GM23338 (cell line): Measurements from ENCODE around the gene IL19. TPM values are rescaled to one million over a fixed set of nuclear protein-coding genes. Genes with fewer than 3 reads are reported as not detected.

ENCODE experiments used
- ATAC-seq: fragments of 200-7000 bp; cut with Tn5 transposase; 3 replicates; pipeline ENCODE4 v1.9.1; 2020
- DNase-seq: peaks from one replicate; pipeline ENCODE4 v3.0.0-alpha.2; 2015; ENCODE audit warnings: low spot score
- H2AFZ ChIP-seq: fragments of 200-600 bp; sonication (generic); 2 replicates; pipeline ENCODE4 v1.8.0; 2016; ENCODE audit warnings: antibody characterized with exemption, mild to moderate bottlenecking, moderate library complexity
- H3F3A ChIP-seq: fragments of 200-600 bp; sonication (generic); replicated peaks from 2 replicates; pipeline ENCODE4 v1.8.0; 2017; ENCODE audit warnings: antibody characterized with exemption, mixed run types, low read depth
- H3K27ac ChIP-seq: fragments of 200-600 bp; sonication (generic); 2 replicates; pipeline ENCODE4 v1.6.1; 2016; ENCODE audit warnings: low read depth
- H3K27me3 ChIP-seq: fragments of 200-600 bp; sonication (generic); 2 replicates; pipeline ENCODE4 v1.8.0; 2016; ENCODE audit warnings: mild to moderate bottlenecking, mixed run types, moderate library complexity; ENCODE audit not compliant: insufficient read depth
- H3K36me3 ChIP-seq: fragments of 200-600 bp; sonication (generic); 2 replicates; pipeline ENCODE4 v1.8.0; 2016; ENCODE audit warnings: mild to moderate bottlenecking; ENCODE audit not compliant: insufficient read depth
- H3K4me1 ChIP-seq: fragments of 200-600 bp; sonication (generic); 2 replicates; pipeline ENCODE4 v1.8.0; 2016; ENCODE audit warnings: mild to moderate bottlenecking, moderate library complexity; ENCODE audit not compliant: insufficient read depth
- H3K4me2 ChIP-seq: fragments of 200-600 bp; sonication (generic); 2 replicates; pipeline ENCODE4 v1.7.1; 2017; ENCODE audit warnings: mixed run types
- H3K4me3 ChIP-seq: fragments of 200-600 bp; sonication (generic); 2 replicates; pipeline ENCODE4 v1.6.1; 2016; ENCODE audit warnings: mixed run types
- H3K79me2 ChIP-seq: fragments of 200-600 bp; sonication (generic); replicated peaks from 2 replicates; pipeline ENCODE4 v1.8.0; 2017; ENCODE audit warnings: mild to moderate bottlenecking; ENCODE audit not compliant: insufficient read depth
- H3K9me2 ChIP-seq: fragments of 200-600 bp; sonication (generic); 2 replicates; pipeline ENCODE4 v1.8.0; 2017; ENCODE audit not compliant: insufficient read depth
- H4K20me1 ChIP-seq: fragments of 200-600 bp; sonication (generic); replicated peaks from 2 replicates; pipeline ENCODE4 v1.8.0; 2017; ENCODE audit warnings: mild to moderate bottlenecking; ENCODE audit not compliant: insufficient read depth
- H3K27ac Mint-ChIP-seq: 2 replicates; pipeline ENCODE4 v1.8.0; 2020; ENCODE audit warnings: inconsistent platforms, mild to moderate bottlenecking, moderate library complexity, mixed read lengths
- H3K27me3 Mint-ChIP-seq: 3 replicates; pipeline ENCODE4 v1.8.0; 2022; ENCODE audit warnings: low read depth, mild to moderate bottlenecking, moderate library complexity, mixed read lengths, inconsistent platforms; ENCODE audit not compliant: insufficient read depth, poor library complexity
- H3K36me3 Mint-ChIP-seq: 3 replicates; pipeline ENCODE4 v1.8.0; 2021; ENCODE audit warnings: low read depth, mild to moderate bottlenecking, inconsistent platforms, moderate library complexity, mixed read lengths
- H3K4me1 Mint-ChIP-seq: 3 replicates; pipeline ENCODE4 v1.8.0; 2020; ENCODE audit warnings: mild to moderate bottlenecking, inconsistent platforms, mixed read lengths
- H3K4me3 Mint-ChIP-seq: 3 replicates; pipeline ENCODE4 v1.8.0; 2021; ENCODE audit warnings: moderate library complexity, mild to moderate bottlenecking, inconsistent platforms, mixed read lengths
- H3K9me3 Mint-ChIP-seq: 3 replicates; pipeline ENCODE4 v1.8.0; 2020; ENCODE audit warnings: moderate library complexity, mild to moderate bottlenecking, inconsistent platforms, mixed read lengths
- CREB1 ChIP-seq: fragments of 250-450 bp; sonication (Bioruptor Pico); IDR thresholded peaks from 2 replicates; pipeline ENCODE4 v1.5.0; 2020; ENCODE audit warnings: low read depth, mild to moderate bottlenecking, moderate library complexity
- CTCF ChIP-seq, 2 experiments: fragments of 200-600 bp in 1 of 2; sonication (generic) in 1 of 2; conservative IDR thresholded peaks; 2 replicates each; pipeline versions ENCODE4 v1.5.1 to v1.6.1; 2016 to 2017; ENCODE audit warnings: antibody characterized with exemption in 2 of 2, low read depth in 2 of 2, mild to moderate bottlenecking in 2 of 2, moderate library complexity in 1 of 2
- JUNB ChIP-seq: IDR thresholded peaks from one replicate; pipeline ENCODE4 v1.6.1; 2016; ENCODE audit warnings: antibody characterized with exemption; ENCODE audit not compliant: unreplicated experiment
- NANOG ChIP-seq: IDR thresholded peaks from 2 replicates; pipeline ENCODE4 v1.6.1; 2016; ENCODE audit warnings: antibody characterized with exemption, borderline replicate concordance
- POLR2AphosphoS5 ChIP-seq: IDR thresholded peaks from 2 replicates; pipeline ENCODE4 v1.6.1; 2016; ENCODE audit warnings: antibody characterized with exemption, low read depth
- ZNF114 ChIP-seq: fragments of 250-450 bp; sonication (Bioruptor Pico); IDR thresholded peaks from 2 replicates; pipeline ENCODE4 v1.5.0; 2020; ENCODE audit warnings: mild to moderate bottlenecking, moderate library complexity
- ZNF331 ChIP-seq: fragments of 250-450 bp; sonication (Bioruptor Pico); IDR thresholded peaks from 2 replicates; pipeline ENCODE4 v1.5.0; 2020; ENCODE audit warnings: low read depth, mild to moderate bottlenecking, moderate library complexity
- polyA plus RNA-seq: library from polyadenylated mRNA; unstranded; fragments of >200 nt; fragmentation: Nextera tagmentation; extraction: Ambion mirVana; gene quantifications from 2 replicates; pipeline ENCODE4 v1.2.1, GENCODE V29; 2016
- total RNA-seq: library from RNA; depleted of rRNA; stranded (reverse); fragments of >200 nt; shearing (Covaris generic); gene quantifications from 2 replicates; pipeline ENCODE4 v1.2.3, GENCODE V29; 2014
- TF ChIP-seq, protein P1 (sequence below): fragments of 250-450 bp; sonication (Bioruptor Pico); IDR thresholded peaks from 2 replicates; pipeline ENCODE4 v1.5.0; 2020; ENCODE audit warnings: mild to moderate bottlenecking, moderate library complexity
- TF ChIP-seq, protein P2 (sequence below): IDR thresholded peaks from 2 replicates; pipeline ENCODE4 v1.6.1; 2016; ENCODE audit warnings: antibody characterized with exemption
- TF ChIP-seq, protein P3 (sequence below): IDR thresholded peaks from one replicate; pipeline ENCODE4 v1.6.1; 2018; ENCODE audit warnings: antibody characterized with exemption; ENCODE audit not compliant: unreplicated experiment

Gene IL19
- total and polyA plus RNA-seq, 2 experiments from 2014 or later: not detected

GRCh38 chr1:206800411-206800810, 29.8 kb downstream of the IL19 start:
- Histone ChIP-seq H3K4me1 (no peaks in the 10 kb centered on the region), H3K27me3 (no peaks in the 10 kb centered on the region), H3K4me3 (no peak overlapping the region), H3K9me2 (no peaks in the 10 kb centered on the region), H2AFZ (no peak overlapping the region), H3K36me3 (no peaks in the 10 kb centered on the region), H3K27ac (no peak overlapping the region), H3K4me2 (no peak overlapping the region), H4K20me1 (no peaks in the 10 kb centered on the region; the same call in 1 of the 2 replicates), H3K79me2 (no peaks in the 10 kb centered on the region), H3F3A (no peaks in the 10 kb centered on the region)
- peaks cover 5% of the 10 kb centered on the region for H3K27me3 Mint-ChIP-seq
- no peak for DNase-seq
- TF ChIP-seq JUNB: no peak
- H3K4me1 Mint-ChIP-seq: no peaks in the 10 kb centered on the region
- no peaks in the 10 kb centered on the region for H3K9me3 Mint-ChIP-seq
- H3K27ac Mint-ChIP-seq: no peak overlapping the region
- ATAC-seq: no peak
- H3K36me3 Mint-ChIP-seq: no peaks in the 10 kb centered on the region
- H3K4me3 Mint-ChIP-seq: no peak overlapping the region

DNA sequence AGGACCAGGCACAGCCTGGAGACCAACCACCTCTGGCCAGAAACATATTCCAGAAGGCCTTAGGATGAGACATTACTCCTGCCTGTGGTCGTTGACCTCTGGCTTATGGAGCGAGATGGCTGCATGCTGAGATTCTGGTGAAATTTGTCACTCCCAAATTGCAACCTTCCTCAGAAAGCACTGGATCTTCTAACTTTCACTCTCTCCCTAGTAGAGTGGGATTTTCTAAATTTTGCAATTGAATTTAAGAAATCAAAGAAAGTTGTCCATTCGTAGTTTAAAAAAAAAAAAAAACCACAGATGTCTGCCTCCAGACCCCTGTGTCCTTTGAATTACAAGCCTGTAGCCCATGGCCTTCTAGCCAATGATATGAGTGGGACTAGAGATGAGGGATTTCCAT, 30.3 kb downstream of the IL19 start:
- no peak overlapping the region for H3K4me3 Mint-ChIP-seq
- no peaks in the 10 kb centered on the region for H3K4me1 ChIP-seq
- no peak for ATAC-seq
- H3K27me3 Mint-ChIP-seq: peaks cover 5% of the 10 kb centered on the region
- no peaks in the 10 kb centered on the region for H3K9me2 ChIP-seq
- no peak overlapping the region for H3K4me3 ChIP-seq
- no peak for DNase-seq
- no peak overlapping the region for H2AFZ ChIP-seq
- no peak overlapping the region for H3K27ac ChIP-seq
- no peaks in the 10 kb centered on the region for H3K27me3 ChIP-seq
- no peaks in the 10 kb centered on the region for H3K4me1 Mint-ChIP-seq
- no peaks in the 10 kb centered on the region for H3K36me3 Mint-ChIP-seq
- H3K36me3 ChIP-seq: no peaks in the 10 kb centered on the region
- H3K27ac Mint-ChIP-seq: no peak overlapping the region
- H4K20me1 ChIP-seq: no peaks in the 10 kb centered on the region; the same call in 1 of the 2 replicates
- H3K9me3 Mint-ChIP-seq: no peaks in the 10 kb centered on the region
- H3F3A ChIP-seq: no peaks in the 10 kb centered on the region
- no peak overlapping the region for H3K4me2 ChIP-seq
- no peaks in the 10 kb centered on the region for H3K79me2 ChIP-seq
- TF ChIP-seq, protein P1, sequence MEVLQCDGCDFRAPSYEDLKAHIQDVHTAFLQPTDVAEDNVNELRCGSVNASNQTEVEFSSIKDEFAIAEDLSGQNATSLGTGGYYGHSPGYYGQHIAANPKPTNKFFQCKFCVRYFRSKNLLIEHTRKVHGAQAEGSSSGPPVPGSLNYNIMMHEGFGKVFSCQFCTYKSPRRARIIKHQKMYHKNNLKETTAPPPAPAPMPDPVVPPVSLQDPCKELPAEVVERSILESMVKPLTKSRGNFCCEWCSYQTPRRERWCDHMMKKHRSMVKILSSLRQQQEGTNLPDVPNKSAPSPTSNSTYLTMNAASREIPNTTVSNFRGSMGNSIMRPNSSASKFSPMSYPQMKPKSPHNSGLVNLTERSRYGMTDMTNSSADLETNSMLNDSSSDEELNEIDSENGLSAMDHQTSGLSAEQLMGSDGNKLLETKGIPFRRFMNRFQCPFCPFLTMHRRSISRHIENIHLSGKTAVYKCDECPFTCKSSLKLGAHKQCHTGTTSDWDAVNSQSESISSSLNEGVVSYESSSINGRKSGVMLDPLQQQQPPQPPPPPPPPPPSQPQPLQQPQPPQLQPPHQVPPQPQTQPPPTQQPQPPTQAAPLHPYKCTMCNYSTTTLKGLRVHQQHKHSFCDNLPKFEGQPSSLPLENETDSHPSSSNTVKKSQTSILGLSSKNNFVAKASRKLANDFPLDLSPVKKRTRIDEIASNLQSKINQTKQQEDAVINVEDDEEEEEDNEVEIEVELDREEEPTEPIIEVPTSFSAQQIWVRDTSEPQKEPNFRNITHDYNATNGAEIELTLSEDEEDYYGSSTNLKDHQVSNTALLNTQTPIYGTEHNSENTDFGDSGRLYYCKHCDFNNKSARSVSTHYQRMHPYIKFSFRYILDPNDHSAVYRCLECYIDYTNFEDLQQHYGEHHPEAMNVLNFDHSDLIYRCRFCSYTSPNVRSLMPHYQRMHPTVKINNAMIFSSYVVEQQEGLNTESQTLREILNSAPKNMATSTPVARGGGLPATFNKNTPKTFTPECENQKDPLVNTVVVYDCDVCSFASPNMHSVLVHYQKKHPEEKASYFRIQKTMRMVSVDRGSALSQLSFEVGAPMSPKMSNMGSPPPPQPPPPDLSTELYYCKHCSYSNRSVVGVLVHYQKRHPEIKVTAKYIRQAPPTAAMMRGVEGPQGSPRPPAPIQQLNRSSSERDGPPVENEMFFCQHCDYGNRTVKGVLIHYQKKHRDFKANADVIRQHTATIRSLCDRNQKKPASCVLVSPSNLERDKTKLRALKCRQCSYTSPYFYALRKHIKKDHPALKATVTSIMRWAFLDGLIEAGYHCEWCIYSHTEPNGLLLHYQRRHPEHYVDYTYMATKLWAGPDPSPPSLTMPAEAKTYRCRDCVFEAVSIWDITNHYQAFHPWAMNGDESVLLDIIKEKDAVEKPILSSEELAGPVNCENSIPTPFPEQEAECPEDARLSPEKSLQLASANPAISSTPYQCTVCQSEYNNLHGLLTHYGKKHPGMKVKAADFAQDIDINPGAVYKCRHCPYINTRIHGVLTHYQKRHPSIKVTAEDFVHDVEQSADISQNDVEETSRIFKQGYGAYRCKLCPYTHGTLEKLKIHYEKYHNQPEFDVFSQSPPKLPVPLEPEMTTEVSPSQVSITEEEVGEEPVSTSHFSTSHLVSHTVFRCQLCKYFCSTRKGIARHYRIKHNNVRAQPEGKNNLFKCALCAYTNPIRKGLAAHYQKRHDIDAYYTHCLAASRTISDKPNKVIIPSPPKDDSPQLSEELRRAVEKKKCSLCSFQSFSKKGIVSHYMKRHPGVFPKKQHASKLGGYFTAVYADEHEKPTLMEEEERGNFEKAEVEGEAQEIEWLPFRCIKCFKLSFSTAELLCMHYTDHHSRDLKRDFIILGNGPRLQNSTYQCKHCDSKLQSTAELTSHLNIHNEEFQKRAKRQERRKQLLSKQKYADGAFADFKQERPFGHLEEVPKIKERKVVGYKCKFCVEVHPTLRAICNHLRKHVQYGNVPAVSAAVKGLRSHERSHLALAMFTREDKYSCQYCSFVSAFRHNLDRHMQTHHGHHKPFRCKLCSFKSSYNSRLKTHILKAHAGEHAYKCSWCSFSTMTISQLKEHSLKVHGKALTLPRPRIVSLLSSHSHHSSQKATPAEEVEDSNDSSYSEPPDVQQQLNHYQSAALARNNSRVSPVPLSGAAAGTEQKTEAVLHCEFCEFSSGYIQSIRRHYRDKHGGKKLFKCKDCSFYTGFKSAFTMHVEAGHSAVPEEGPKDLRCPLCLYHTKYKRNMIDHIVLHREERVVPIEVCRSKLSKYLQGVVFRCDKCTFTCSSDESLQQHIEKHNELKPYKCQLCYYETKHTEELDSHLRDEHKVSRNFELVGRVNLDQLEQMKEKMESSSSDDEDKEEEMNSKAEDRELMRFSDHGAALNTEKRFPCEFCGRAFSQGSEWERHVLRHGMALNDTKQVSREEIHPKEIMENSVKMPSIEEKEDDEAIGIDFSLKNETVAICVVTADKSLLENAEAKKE (CRISPR knock-in tag): no peak
- TF ChIP-seq POLR2AphosphoS5 (no peak), CREB1 (CRISPR knock-in tag) (no peak), ZNF331 (CRISPR knock-in tag) (no peak), CTCF (conservative IDR thresholded peaks at IDR 0.05; ENCODE audit: low read depth in 2 of 2) (no peak), NANOG (no peak), ZNF114 (CRISPR knock-in tag) (no peak), JUNB (no peak)
- TF ChIP-seq, protein P2, sequence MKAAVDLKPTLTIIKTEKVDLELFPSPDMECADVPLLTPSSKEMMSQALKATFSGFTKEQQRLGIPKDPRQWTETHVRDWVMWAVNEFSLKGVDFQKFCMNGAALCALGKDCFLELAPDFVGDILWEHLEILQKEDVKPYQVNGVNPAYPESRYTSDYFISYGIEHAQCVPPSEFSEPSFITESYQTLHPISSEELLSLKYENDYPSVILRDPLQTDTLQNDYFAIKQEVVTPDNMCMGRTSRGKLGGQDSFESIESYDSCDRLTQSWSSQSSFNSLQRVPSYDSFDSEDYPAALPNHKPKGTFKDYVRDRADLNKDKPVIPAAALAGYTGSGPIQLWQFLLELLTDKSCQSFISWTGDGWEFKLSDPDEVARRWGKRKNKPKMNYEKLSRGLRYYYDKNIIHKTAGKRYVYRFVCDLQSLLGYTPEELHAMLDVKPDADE: no peak
- TF ChIP-seq, protein P3, sequence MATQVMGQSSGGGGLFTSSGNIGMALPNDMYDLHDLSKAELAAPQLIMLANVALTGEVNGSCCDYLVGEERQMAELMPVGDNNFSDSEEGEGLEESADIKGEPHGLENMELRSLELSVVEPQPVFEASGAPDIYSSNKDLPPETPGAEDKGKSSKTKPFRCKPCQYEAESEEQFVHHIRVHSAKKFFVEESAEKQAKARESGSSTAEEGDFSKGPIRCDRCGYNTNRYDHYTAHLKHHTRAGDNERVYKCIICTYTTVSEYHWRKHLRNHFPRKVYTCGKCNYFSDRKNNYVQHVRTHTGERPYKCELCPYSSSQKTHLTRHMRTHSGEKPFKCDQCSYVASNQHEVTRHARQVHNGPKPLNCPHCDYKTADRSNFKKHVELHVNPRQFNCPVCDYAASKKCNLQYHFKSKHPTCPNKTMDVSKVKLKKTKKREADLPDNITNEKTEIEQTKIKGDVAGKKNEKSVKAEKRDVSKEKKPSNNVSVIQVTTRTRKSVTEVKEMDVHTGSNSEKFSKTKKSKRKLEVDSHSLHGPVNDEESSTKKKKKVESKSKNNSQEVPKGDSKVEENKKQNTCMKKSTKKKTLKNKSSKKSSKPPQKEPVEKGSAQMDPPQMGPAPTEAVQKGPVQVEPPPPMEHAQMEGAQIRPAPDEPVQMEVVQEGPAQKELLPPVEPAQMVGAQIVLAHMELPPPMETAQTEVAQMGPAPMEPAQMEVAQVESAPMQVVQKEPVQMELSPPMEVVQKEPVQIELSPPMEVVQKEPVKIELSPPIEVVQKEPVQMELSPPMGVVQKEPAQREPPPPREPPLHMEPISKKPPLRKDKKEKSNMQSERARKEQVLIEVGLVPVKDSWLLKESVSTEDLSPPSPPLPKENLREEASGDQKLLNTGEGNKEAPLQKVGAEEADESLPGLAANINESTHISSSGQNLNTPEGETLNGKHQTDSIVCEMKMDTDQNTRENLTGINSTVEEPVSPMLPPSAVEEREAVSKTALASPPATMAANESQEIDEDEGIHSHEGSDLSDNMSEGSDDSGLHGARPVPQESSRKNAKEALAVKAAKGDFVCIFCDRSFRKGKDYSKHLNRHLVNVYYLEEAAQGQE: no peak
